GM10248 (cell line): Measurements from ENCODE around the gene FILIP1L.
A peak's percentile ranks its signal among the peaks of the same experiment; 100 is the strongest.

Experiments
- CTCF ChIA-PET: fragments of 300-600 bp; sonication (Branson Sonifier 250); formaldehyde crosslinking; extraction: SDS; loops from one replicate; lab custom pipeline; 2021; ENCODE audit warnings: antibody characterized with exemption; lab: Yijun Ruan, JAX
- POLR2A ChIA-PET: fragments of 350-650 bp; sonication (Branson Sonifier 250); formaldehyde crosslinking; extraction: SDS; loops from one replicate; lab custom pipeline; 2020; ENCODE audit warnings: antibody characterized with exemption; lab: Yijun Ruan, JAX
- DNase-seq: peaks from one replicate; pipeline ENCODE4 v3.0.0; 2012; ENCODE audit errors: extremely low spot score
- TF ChIP-seq, protein P1 (sequence below): IDR thresholded peaks from 2 replicates; pipeline ENCODE4 v1.5.1; 2012; ENCODE audit warnings: mild to moderate bottlenecking, low read depth; ENCODE audit errors: extremely low read depth, missing control alignments, control extremely low read depth

FILIP1L gene

GRCh38 chr3:99874237-99875002, 239.9 kb downstream of the FILIP1L start:
- CTCF ChIA-PET, result interaction anchor here (1.9 kb wide), 1 partner anchor 380 kb away, joined by 4 read pairs; no protein-coding TSS in a partner anchor
- DNase-seq, result no peak
- POLR2A ChIA-PET, result no interaction called here
- TF ChIP-seq, protein P1, sequence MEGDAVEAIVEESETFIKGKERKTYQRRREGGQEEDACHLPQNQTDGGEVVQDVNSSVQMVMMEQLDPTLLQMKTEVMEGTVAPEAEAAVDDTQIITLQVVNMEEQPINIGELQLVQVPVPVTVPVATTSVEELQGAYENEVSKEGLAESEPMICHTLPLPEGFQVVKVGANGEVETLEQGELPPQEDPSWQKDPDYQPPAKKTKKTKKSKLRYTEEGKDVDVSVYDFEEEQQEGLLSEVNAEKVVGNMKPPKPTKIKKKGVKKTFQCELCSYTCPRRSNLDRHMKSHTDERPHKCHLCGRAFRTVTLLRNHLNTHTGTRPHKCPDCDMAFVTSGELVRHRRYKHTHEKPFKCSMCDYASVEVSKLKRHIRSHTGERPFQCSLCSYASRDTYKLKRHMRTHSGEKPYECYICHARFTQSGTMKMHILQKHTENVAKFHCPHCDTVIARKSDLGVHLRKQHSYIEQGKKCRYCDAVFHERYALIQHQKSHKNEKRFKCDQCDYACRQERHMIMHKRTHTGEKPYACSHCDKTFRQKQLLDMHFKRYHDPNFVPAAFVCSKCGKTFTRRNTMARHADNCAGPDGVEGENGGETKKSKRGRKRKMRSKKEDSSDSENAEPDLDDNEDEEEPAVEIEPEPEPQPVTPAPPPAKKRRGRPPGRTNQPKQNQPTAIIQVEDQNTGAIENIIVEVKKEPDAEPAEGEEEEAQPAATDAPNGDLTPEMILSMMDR, result no peak

DNA sequence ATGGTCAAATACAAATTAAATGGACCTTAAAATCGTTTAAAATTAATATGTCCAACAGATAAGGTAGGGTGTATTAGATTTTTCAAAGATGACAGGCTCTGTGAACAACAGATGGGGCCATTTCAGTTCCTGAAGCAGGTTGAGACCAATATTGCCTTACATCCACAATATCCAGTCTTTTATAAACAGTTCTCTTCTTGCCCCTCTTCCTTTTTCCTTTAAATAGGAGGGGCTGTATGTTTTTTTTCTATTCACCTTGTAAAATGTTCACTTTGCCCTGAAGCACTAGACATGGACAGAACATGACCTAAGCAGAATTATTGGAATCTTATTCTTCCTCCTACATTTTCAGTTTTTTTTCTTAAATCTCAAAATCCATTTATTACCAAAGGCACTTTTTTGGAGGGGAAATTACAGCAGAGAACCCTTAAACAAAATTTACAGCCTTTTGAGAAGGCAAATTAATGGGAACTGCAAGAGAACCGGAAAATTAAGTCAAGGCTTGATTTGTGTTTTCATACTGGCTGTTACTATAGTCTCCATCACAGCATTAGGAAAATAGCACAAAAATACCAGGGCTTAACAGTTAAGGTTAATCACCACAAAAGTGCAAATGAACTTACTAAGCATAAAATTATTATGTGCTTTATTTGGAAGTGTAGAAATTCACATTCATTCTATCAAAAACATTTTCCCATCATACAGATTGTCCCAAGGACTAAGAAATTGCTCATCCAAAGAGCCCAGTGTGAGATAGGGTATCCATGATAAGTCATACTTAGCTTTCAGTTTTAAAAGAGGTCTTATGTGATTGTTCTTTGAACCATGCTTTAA, 240.8 kb downstream of the FILIP1L start:
- DNase-seq, result no peak
- TF ChIP-seq, protein P1, result no peak
- CTCF ChIA-PET, result interaction anchor here (3.8 kb wide), 1 partner anchor 13 kb away, joined by 17 read pairs; no protein-coding TSS in a partner anchor
- POLR2A ChIA-PET, result no interaction called here

DNA sequence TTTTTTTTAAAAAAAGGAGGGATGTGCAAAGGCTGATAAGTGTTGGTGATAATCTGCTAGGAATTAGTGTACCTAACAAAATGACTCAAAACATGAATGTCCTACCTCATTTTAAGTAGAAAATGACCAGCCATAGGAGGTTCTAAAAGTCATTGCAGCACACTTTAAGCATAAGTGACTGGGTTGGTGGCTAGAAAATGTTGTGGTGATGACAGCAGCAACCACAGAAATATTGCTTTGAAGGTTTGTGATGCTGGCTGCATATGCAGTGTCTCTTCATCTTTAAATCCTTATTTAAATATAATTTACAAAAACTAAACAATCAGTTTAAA, 241.4 kb downstream of the FILIP1L start:
- ChIA-PET POLR2A (no interaction called here), CTCF (interaction anchor here (3.8 kb wide), 1 partner anchor 13 kb away, joined by 17 read pairs; no protein-coding TSS in a partner anchor)
- TF ChIP-seq, protein P1, result no peak
- DNase-seq, result peak; percentile 38

GRCh38 chr3:99871231-99872045, 242.9 kb downstream of the FILIP1L start:
- TF ChIP-seq, protein P1, result no peak
- CTCF ChIA-PET, result interaction anchor here (1.5 to 3.8 kb wide), 4 partner anchors 11 to 382 kb away, joined by 3 to 17 read pairs (median 8); no protein-coding TSS in a partner anchor
- no peak for DNase-seq

DNA sequence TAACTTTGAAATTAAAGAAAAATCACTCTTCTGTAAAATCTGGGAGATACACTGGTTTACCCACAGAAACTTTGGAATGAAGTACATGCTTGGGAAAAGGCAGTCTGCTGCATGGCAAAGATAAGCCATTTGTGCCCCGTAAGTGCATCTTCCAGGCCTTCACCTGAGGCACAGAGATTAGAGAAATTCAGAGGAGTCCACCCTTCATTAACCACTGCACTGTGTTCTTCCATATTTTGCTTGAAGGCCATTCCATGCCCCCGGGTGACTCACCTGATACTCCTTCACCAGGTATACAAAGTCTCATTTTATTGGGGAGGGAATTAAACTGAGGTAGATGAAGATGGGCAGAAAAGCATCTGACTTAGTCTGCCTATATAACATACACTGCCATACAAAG, 243.6 kb downstream of the FILIP1L start:
- DNase-seq, result no peak
- TF ChIP-seq, protein P1, result no peak
- ChIA-PET POLR2A (interaction anchor here (0.5 to 0.6 kb wide), 2 partner anchors 426 to 1815 kb away, joined by 3 read pairs; no protein-coding TSS in a partner anchor), CTCF (interaction anchor here (1.1 to 3.8 kb wide), 5 partner anchors 9 to 383 kb away, joined by 3 to 17 read pairs (median 5); no protein-coding TSS in a partner anchor)

More at GRCh38 chr3:99871231-99872045, 242.9 kb downstream of the FILIP1L start:
- POLR2A ChIA-PET, result no interaction called here

GRCh38 chr3:99869621-99870020, 244.7 kb downstream of the FILIP1L start:
- POLR2A ChIA-PET, result no interaction called here
- TF ChIP-seq, protein P1, result no peak
- CTCF ChIA-PET, result interaction anchor here (1.5 to 3.8 kb wide), 4 partner anchors 10 to 384 kb away, joined by 3 to 17 read pairs (median 8); no protein-coding TSS in a partner anchor
- no peak for DNase-seq
